Retinal pigment epithelial cell (primary cell): ENCODE measurements around the gene ITPKB.
"Not testable (repeated sequence)": the region's sequence is repeated elsewhere in the genome, so short reads cannot be mapped to it uniquely, and the experiment has no call there.

ENCODE experiments used
- DNase-seq: peaks from one replicate; pipeline ENCODE4 v3.0.0-alpha.2; 2010; ENCODE audit warnings: low read depth
- H3K4me3 ChIP-seq: 2 replicates; pipeline ENCODE4 v1.5.1; 2011; ENCODE audit warnings: mild to moderate bottlenecking, low read length, control low read depth, moderate library complexity
- TF ChIP-seq, protein P1 (sequence below): conservative IDR thresholded peaks from 2 replicates; pipeline ENCODE4 v1.5.1; 2011; ENCODE audit warnings: low read depth, low read length, control low read depth, inconsistent platforms

Gene ITPKB

DNA sequence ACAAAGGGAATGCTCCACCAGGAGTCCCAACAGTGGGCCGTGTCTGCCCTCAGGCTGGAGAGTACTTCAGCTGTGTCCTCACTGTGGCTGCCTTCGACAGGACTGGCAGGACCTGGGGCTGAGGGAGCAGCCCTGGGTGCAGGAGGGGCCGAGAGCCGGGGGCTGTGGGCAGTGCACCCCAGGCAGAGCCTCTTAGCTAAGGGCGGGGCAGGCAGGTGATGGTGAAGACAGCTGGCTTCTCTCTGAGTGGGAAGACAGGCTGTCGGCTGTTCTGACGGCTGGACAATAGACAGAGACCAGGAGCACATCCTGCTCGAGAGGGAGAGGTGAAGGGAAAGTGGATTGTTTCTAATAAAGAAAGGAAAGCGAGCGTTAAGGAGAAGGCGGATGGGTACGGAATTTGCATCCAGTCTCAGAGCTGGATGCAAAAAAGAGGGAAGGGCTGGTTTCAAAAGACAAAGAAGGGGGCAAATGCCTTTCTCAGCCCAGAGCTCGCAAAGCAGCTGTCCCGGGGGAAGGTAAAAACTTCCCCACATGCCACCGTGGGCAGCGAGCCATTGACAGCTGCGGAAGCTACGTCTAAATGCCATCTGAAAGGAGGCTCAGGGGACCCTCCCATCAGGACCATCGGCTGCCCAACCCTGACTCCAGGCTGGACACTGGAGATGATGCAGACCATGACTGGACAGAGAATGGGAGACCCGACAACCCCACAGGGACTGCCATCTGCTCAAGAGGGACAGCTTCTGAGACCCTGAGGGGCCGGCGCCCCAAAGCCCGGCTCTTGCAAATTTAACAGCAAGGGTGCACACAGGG is 98.6 kb downstream of the ITPKB start:
- DNase-seq, result no peak
- TF ChIP-seq, protein P1, sequence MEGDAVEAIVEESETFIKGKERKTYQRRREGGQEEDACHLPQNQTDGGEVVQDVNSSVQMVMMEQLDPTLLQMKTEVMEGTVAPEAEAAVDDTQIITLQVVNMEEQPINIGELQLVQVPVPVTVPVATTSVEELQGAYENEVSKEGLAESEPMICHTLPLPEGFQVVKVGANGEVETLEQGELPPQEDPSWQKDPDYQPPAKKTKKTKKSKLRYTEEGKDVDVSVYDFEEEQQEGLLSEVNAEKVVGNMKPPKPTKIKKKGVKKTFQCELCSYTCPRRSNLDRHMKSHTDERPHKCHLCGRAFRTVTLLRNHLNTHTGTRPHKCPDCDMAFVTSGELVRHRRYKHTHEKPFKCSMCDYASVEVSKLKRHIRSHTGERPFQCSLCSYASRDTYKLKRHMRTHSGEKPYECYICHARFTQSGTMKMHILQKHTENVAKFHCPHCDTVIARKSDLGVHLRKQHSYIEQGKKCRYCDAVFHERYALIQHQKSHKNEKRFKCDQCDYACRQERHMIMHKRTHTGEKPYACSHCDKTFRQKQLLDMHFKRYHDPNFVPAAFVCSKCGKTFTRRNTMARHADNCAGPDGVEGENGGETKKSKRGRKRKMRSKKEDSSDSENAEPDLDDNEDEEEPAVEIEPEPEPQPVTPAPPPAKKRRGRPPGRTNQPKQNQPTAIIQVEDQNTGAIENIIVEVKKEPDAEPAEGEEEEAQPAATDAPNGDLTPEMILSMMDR, result no peak
- no peak overlapping the region for H3K4me3 ChIP-seq

DNA sequence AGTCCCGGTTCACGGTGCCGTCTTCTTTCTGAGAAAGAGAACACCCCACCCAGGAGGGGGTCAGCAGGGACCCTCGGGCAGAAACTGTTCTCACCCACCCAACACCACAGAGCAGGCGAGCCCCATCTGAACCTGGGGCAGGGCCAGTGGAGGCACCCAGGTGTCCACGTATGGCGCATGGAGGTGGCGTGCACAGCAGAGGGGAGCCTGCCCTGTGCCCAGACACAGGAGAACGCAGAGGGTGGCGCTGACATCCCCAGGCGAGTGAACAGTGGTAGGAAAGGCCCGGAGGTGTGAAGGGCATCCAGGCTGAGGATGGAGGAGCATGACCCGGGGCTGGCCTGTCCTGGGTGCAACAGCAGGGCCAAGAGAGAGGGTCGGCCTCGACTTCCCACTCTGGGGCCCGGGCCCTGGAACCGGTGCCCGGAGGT is 99.4 kb downstream of the ITPKB start:
- TF ChIP-seq, protein P1, result no peak
- no peak for DNase-seq
- no peak overlapping the region for H3K4me3 ChIP-seq

DNA sequence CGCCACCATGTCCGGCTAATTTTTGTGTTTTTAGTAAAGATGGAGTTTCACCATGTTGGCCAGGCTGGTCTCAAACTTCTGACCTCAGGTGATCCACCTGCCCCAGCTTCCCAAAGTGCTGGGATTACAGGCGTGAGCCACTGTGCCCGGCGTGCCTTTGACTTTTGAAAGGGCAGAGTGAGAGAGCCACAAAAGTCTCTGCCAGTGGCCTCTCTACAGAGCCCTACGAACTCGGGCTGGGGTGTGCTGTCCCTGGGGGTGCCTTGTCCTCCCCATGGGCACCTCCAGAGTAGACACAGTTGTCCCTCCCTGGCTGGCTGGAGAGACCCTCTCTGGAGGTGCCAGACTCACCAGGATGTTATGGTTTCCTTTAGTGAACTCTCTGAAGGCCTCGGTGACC is 99.9 kb downstream of the ITPKB start:
- H3K4me3 ChIP-seq, DNase-seq: not testable (repeated sequence)

DNA sequence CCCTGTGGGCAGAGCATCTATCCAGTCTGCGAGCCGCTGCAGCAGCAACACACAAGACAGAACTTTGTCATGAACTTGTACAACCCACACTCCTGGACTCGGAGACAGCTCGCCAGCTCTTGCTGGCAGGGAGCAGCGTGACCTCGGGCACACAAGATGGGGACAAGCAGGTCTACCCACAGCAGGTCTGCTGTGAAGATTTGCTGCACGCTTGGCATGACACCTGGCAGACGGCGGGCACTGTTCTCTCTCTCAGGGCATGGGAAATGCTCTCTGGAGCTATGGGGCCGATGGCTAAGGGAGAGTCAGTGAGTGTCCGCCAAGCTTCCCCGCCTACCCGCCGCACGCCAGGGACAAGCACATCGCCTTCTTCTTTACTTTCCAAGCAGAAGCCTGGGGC is 100.5 kb downstream of the ITPKB start:
- H3K4me3 ChIP-seq, result no peak overlapping the region
- no peak for DNase-seq
- TF ChIP-seq, protein P1, result no peak

GRCh38 chr1:226638001-226638601 is 101.0 kb downstream of the ITPKB start:
- no peak for DNase-seq
- TF ChIP-seq, protein P1, result no peak
- no peak overlapping the region for H3K4me3 ChIP-seq

GRCh38 chr1:226637147-226637935 is 101.7 kb downstream of the ITPKB start:
- TF ChIP-seq, protein P1, result peak; percentile 43
- DNase-seq, result no peak
- H3K4me3 ChIP-seq, result no peak overlapping the region

- no peak for DNase-seq
- H3K4me3 ChIP-seq, result no peak overlapping the region
- TF ChIP-seq, protein P1, result no peak
Observed at GRCh38 chr1:226636847-226637096, 102.3 kb downstream of the ITPKB start.
